ENCODE measurements around the gene FZD1.

FZD1 gene

DNA sequence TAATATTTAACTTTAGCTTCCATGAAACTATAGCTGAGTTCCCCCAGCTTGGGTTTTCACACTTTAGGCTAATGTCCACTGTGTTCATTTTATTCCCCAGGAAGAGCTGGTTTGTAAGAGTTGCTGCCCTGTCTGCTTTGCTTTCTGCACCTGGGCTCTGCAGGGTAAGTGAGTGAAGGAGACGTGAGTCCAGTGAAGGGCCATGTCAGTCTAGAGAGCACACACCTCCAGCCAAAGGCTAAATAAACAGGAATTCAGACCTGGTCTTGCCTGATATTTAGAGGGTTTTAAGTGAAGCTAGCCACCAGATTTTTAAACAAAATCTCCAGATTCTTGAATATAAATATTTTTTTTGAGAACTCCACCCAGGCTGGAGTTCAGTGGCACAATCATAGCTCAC lies 24.5 kb upstream of the FZD1 start:
- TF ChIP-seq SPI1 (IDR thresholded peaks at IDR 0.05; ENCODE audit: borderline replicate concordance, low read depth), result no peak
- Histone ChIP-seq H3K27me3 (ENCODE audit: insufficient read depth, poor library complexity, severe bottlenecking) (no peaks in the 10 kb centered on the region), H3K4me3 (replicated peaks; ENCODE audit: insufficient read depth, low read length) (no peak overlapping the region), H3K27ac (replicated peaks) (no peak overlapping the region)
- no peak for DNase-seq (ENCODE audit: low read depth in 1 of 2, low spot score in 1 of 2)

DNA sequence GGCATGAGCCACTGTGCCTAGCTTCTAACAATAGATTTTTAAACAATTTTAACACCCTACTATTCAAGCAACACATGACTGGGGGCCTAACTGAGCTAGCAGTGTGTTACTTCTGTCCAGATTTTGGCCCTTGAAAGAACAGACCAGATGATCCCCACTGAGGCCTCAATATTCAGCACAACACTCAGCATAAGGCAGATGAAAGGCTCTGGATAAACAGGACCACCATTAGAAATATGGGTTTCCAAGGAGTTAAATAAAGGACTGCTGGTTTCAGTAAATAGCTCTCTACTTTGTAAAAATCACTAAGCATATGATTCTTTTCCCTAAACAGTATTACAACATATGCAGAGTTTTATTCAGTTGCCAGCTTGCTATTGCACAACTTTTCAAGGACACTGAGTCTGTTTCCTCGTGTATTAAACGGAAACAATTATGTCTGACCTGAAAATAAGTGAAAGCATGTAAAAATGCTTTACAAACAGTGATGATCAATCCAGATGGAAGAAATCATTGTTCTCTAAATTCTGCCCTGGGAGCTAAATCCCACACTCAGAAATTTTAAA lies 23.8 kb upstream of the FZD1 start:
- H3K27me3 ChIP-seq (ENCODE audit: insufficient read depth, poor library complexity, severe bottlenecking), result no peaks in the 10 kb centered on the region
- no peak overlapping the region for H3K4me3 ChIP-seq (replicated peaks; ENCODE audit: insufficient read depth, low read length)
- DNase-seq (ENCODE audit: low read depth in 1 of 2, low spot score in 1 of 2), result peak; percentile 14 to 50
- TF ChIP-seq SPI1 (IDR thresholded peaks at IDR 0.05; ENCODE audit: borderline replicate concordance, low read depth) (no peak), CTCF (IDR thresholded peaks at IDR 0.05; ENCODE audit: insufficient read depth, low read length) (no peak), REST (IDR thresholded peaks at IDR 0.05; ENCODE audit: insufficient replicate concordance, low read depth) (no peak), POLR2AphosphoS5 (IDR thresholded peaks at IDR 0.05; ENCODE audit: low read depth) (no peak), GABPA (IDR thresholded peaks at IDR 0.05; ENCODE audit: low read depth) (no peak)
- H3K27ac ChIP-seq (replicated peaks), result no peak overlapping the region

DNA sequence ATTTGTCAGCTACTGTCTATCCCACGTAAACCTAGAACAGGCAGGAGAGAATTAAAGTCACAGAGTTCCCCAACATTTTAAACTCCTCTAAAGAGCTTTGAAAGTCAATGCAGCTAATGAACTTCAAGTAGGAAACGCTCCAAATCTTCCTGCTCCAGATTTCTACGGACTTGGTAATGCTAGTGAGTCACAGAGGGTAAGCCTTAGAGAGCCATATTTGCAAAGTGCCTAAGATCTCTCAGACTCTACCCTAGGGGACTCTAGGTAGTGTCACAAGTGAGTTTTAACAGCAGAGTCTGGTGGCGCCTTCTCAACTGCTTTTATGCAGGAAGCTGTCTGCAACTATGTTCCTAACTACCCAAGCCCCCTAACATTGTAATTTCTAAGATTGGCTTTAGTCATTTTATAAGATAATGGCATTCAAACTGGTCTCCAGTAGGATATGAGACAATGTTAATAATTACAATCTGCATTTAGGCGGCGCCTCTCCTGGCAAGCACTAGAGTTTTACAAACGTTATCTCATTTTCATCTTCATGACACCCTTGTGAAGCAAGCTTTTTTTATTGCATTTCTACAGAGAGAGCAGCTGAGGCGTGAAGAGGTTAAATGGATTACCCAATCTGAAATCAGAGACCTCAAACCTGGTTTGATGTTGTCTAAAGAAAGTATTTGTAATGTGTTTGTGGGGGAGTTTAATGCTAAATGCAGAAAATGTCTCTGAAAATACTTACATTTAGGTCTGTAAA lies 22.0 kb upstream of the FZD1 start:
- no peaks in the 10 kb centered on the region for H3K27me3 ChIP-seq (ENCODE audit: insufficient read depth, poor library complexity, severe bottlenecking)
- H3K4me3 ChIP-seq (replicated peaks; ENCODE audit: insufficient read depth, low read length), result no peak overlapping the region
- DNase-seq (ENCODE audit: low read depth in 1 of 2, low spot score in 1 of 2), result no peak
- no peak overlapping the region for H3K27ac ChIP-seq (replicated peaks)
- TF ChIP-seq GABPA (IDR thresholded peaks at IDR 0.05; ENCODE audit: low read depth), result no peak
- TF ChIP-seq POLR2AphosphoS5 (IDR thresholded peaks at IDR 0.05; ENCODE audit: low read depth), result no peak
- TF ChIP-seq REST (IDR thresholded peaks at IDR 0.05; ENCODE audit: insufficient replicate concordance, low read depth), result no peak
- TF ChIP-seq SPI1 (IDR thresholded peaks at IDR 0.05; ENCODE audit: borderline replicate concordance, low read depth), result no peak
- TF ChIP-seq CTCF (IDR thresholded peaks at IDR 0.05; ENCODE audit: insufficient read depth, low read length), result no peak

- no peak overlapping the region for H3K4me3 ChIP-seq (replicated peaks; ENCODE audit: insufficient read depth, low read length)
- no peaks in the 10 kb centered on the region for H3K27me3 ChIP-seq (ENCODE audit: insufficient read depth, poor library complexity, severe bottlenecking)
- H3K27ac ChIP-seq (replicated peaks), result no peak overlapping the region
- no peak for TF ChIP-seq POLR2AphosphoS5 (IDR thresholded peaks at IDR 0.05; ENCODE audit: low read depth)
- no peak for TF ChIP-seq REST (IDR thresholded peaks at IDR 0.05; ENCODE audit: insufficient replicate concordance, low read depth)
- no peak for TF ChIP-seq CTCF (IDR thresholded peaks at IDR 0.05; ENCODE audit: insufficient read depth, low read length)
- TF ChIP-seq SPI1 (IDR thresholded peaks at IDR 0.05; ENCODE audit: borderline replicate concordance, low read depth), result no peak
- no peak for TF ChIP-seq GABPA (IDR thresholded peaks at IDR 0.05; ENCODE audit: low read depth)
- DNase-seq (ENCODE audit: low read depth in 1 of 2, low spot score in 1 of 2), result no peak
Measured at GRCh38 chr7:91243591-91244301, 20.5 kb upstream of the FZD1 start.

All from HL-60 (cell line).